BLaER1 treated with 17β-estradiol and CSF1 and Interleukin-3, amounts not matched to agents 10 nM and 100 nM (cell line): ENCODE data around the gene PEX5.
A peak's percentile ranks its signal among the peaks of the same experiment; 100 is the strongest.

Experiments
- H3K27ac ChIP-seq, 11 experiments: shearing (Covaris generic); formaldehyde crosslinking; 2 replicates each; pipeline ENCODE4 v1.8.1; 2022
- H3K27me3 ChIP-seq, 11 experiments: shearing (Covaris generic); formaldehyde crosslinking; 2 replicates each; pipeline ENCODE4 v1.8.1; 2022
- H3K36me3 ChIP-seq, 11 experiments: shearing (Covaris generic); formaldehyde crosslinking; 2 replicates each; pipeline ENCODE4 v1.8.1; 2022
- H3K4me1 ChIP-seq, 10 experiments: shearing (Covaris generic); formaldehyde crosslinking; 2 replicates each; pipeline ENCODE4 v1.8.1; 2022
- H3K4me2 ChIP-seq, 11 experiments: shearing (Covaris generic); formaldehyde crosslinking; 2 replicates each; pipeline ENCODE4 v1.8.1; 2022
- H3K4me3 ChIP-seq, 10 experiments: shearing (Covaris generic); formaldehyde crosslinking; 2 replicates each; pipeline ENCODE4 v1.8.1; 2022
- H3K9ac ChIP-seq, 11 experiments: shearing (Covaris generic); formaldehyde crosslinking; 2 replicates each; pipeline ENCODE4 v1.8.1; 2022
- H3K9me3 ChIP-seq, 11 experiments: shearing (Covaris generic); formaldehyde crosslinking; replicated peaks in 1 of 11; 2 replicates each; pipeline ENCODE4 v1.8.1; 2022
- H4K20me1 ChIP-seq, 11 experiments: shearing (Covaris generic); formaldehyde crosslinking; 2 replicates each; pipeline ENCODE4 v1.8.1; 2022
- Cebpa-rat ChIP-seq, 11 experiments: shearing (Covaris generic); IDR thresholded peaks; 2 replicates each; pipeline ENCODE4 v1.8.1; 2022

The PEX5 gene

GRCh38 chr12:7189398-7190267 lies at the start of gene PEX5:
PEX5 (plus strand) TSS chr12:7189686; CDS start chr12:7190378, 692 bp downstream.
- Histone ChIP-seq H3K4me3 (peak within 1 kb of the TSS; percentile 65 to 92 (median 85)), H4K20me1 (no peaks in the 10 kb centered on the region), H3K4me1 (peaks cover 25 to 40% (median 32%) of the 10 kb centered on the region in 10 experiments), H3K27ac (peak within 1 kb of the TSS; percentile 77 to 93 (median 87)), H3K36me3 (peaks cover 21 to 38% (median 36%) of the 10 kb centered on the region in 11 experiments), H3K4me2 (peak within 1 kb of the TSS; percentile 92 to 99 (median 96)), H3K9me3 (no peaks in the 10 kb centered on the region), H3K9ac (peak within 1 kb of the TSS; percentile 79 to 90 (median 85)), H3K27me3 (no peaks in the 10 kb centered on the region)
- no peak for TF ChIP-seq Cebpa-rat (IDR thresholded peaks at IDR 0.05)

- peaks cover 21 to 81% (median 51%) of the 10 kb centered on the region in 11 experiments for H3K36me3 ChIP-seq
- H3K27me3 ChIP-seq = no peaks in the 10 kb centered on the region
- no peak overlapping the region for H3K27ac ChIP-seq
- H3K4me3 ChIP-seq = no peak overlapping the region
- no peak overlapping the region for H3K4me2 ChIP-seq
- H4K20me1 ChIP-seq = no peaks in the 10 kb centered on the region
- H3K9ac ChIP-seq = no peak overlapping the region
- peaks cover 0 to 19% (median 0%) of the 10 kb centered on the region in 10 experiments; a peak in 7 of 20 replicates for H3K4me1 ChIP-seq
- no peaks in the 10 kb centered on the region for H3K9me3 ChIP-seq
- no peak for TF ChIP-seq Cebpa-rat (IDR thresholded peaks at IDR 0.05)
Observed at GRCh38 chr12:7141351-7142005, 48.0 kb upstream of the PEX5 start.

- peaks cover 19 to 81% (median 51%) of the 10 kb centered on the region in 11 experiments; a peak in 21 of 22 replicates for H3K36me3 ChIP-seq
- no peak overlapping the region for H3K4me3 ChIP-seq
- peaks cover 0 to 18% (median 0%) of the 10 kb centered on the region in 10 experiments; a peak in 7 of 20 replicates for H3K4me1 ChIP-seq
- H3K4me2 ChIP-seq = no peak overlapping the region
- H3K9ac ChIP-seq = no peak overlapping the region
- H3K27me3 ChIP-seq = no peaks in the 10 kb centered on the region
- no peaks in the 10 kb centered on the region for H3K9me3 ChIP-seq
- TF ChIP-seq Cebpa-rat (IDR thresholded peaks at IDR 0.05) = no peak
- H4K20me1 ChIP-seq = no peaks in the 10 kb centered on the region
- H3K27ac ChIP-seq = no peak overlapping the region
Observed at GRCh38 chr12:7142056-7142644, 47.3 kb upstream of the PEX5 start.

- H3K36me3 ChIP-seq = peaks cover 13 to 74% (median 48%) of the 10 kb centered on the region in 11 experiments; a peak in 21 of 22 replicates
- H4K20me1 ChIP-seq = no peaks in the 10 kb centered on the region
- TF ChIP-seq Cebpa-rat (IDR thresholded peaks at IDR 0.05) = no peak
- peaks cover 0 to 10% (median 0%) of the 10 kb centered on the region in 10 experiments; a peak in 7 of 20 replicates for H3K4me1 ChIP-seq
- no peaks in the 10 kb centered on the region for H3K9me3 ChIP-seq
- H3K4me3 ChIP-seq = no peak overlapping the region
- H3K4me2 ChIP-seq = no peak overlapping the region
- no peak overlapping the region for H3K9ac ChIP-seq
- H3K27ac ChIP-seq = no peak overlapping the region
- H3K27me3 ChIP-seq = no peaks in the 10 kb centered on the region
Observed at GRCh38 chr12:7142809-7143465, 46.5 kb upstream of the PEX5 start.

- H3K36me3 ChIP-seq = peaks cover 7 to 75% (median 50%) of the 10 kb centered on the region in 11 experiments; a peak in 21 of 22 replicates
- no peak overlapping the region for H3K27ac ChIP-seq
- H3K4me2 ChIP-seq = no peak overlapping the region
- peaks cover 0 to 4% (median 0%) of the 10 kb centered on the region in 10 experiments; a peak in 4 of 20 replicates for H3K4me1 ChIP-seq
- no peak overlapping the region for H3K9ac ChIP-seq
- no peak overlapping the region for H3K4me3 ChIP-seq
- H4K20me1 ChIP-seq = no peaks in the 10 kb centered on the region
- H3K9me3 ChIP-seq = no peaks in the 10 kb centered on the region
- no peaks in the 10 kb centered on the region for H3K27me3 ChIP-seq
- no peak for TF ChIP-seq Cebpa-rat (IDR thresholded peaks at IDR 0.05)
Observed at GRCh38 chr12:7143564-7143963, 45.9 kb upstream of the PEX5 start.

- no peak overlapping the region for H3K4me2 ChIP-seq
- no peak for TF ChIP-seq Cebpa-rat (IDR thresholded peaks at IDR 0.05)
- H3K36me3 ChIP-seq = peaks cover 9 to 76% (median 54%) of the 10 kb centered on the region in 11 experiments; a peak in 21 of 22 replicates
- peaks cover 0 to 4% (median 0%) of the 10 kb centered on the region in 10 experiments; a peak in 1 of 20 replicates for H3K4me1 ChIP-seq
- 0 out of 22 replicates have a peak overlapping the region, but pooled peaks of 1 of the 11 experiments have one; percentile 3 for H3K9ac ChIP-seq
- no peaks in the 10 kb centered on the region for H3K27me3 ChIP-seq
- no peaks in the 10 kb centered on the region for H4K20me1 ChIP-seq
- H3K4me3 ChIP-seq = no peak overlapping the region
- H3K27ac ChIP-seq = no peak overlapping the region
- H3K9me3 ChIP-seq = no peaks in the 10 kb centered on the region
Observed at GRCh38 chr12:7144414-7145120, 44.9 kb upstream of the PEX5 start.

GRCh38 chr12:7145671-7146070 lies 43.8 kb upstream of the PEX5 start:
- no peaks in the 10 kb centered on the region for H4K20me1 ChIP-seq
- H3K4me1 ChIP-seq = peaks cover 0 to 4% (median 0%) of the 10 kb centered on the region in 10 experiments; a peak in 1 of 20 replicates
- H3K4me3 ChIP-seq = no peak overlapping the region
- no peak overlapping the region for H3K4me2 ChIP-seq
- TF ChIP-seq Cebpa-rat (IDR thresholded peaks at IDR 0.05) = no peak
- H3K36me3 ChIP-seq = peaks cover 20 to 76% (median 64%) of the 10 kb centered on the region in 11 experiments
- no peak overlapping the region; a peak in 1 of 22 replicates for H3K9ac ChIP-seq
- H3K27ac ChIP-seq = no peak overlapping the region
- H3K9me3 ChIP-seq = no peaks in the 10 kb centered on the region
- H3K27me3 ChIP-seq = no peaks in the 10 kb centered on the region

- Histone ChIP-seq H3K4me3 (no peak overlapping the region), H3K9ac (0 out of 22 replicates have a peak overlapping the region, but pooled peaks of 1 of the 11 experiments have one; percentile 19), H3K27ac (no peak overlapping the region), H3K36me3 (peaks cover 25 to 76% (median 65%) of the 10 kb centered on the region in 11 experiments), H3K4me2 (no peak overlapping the region), H3K27me3 (no peaks in the 10 kb centered on the region), H4K20me1 (no peaks in the 10 kb centered on the region), H3K9me3 (no peaks in the 10 kb centered on the region), H3K4me1 (peaks cover 0 to 4% (median 0%) of the 10 kb centered on the region in 10 experiments; a peak in 1 of 20 replicates)
- no peak for TF ChIP-seq Cebpa-rat (IDR thresholded peaks at IDR 0.05)
Observed at GRCh38 chr12:7146228-7146627, 43.3 kb upstream of the PEX5 start.
